Activated gamma-delta T cell treated with Interleukin-2 at 50 U/mL for 16 hours (primary cell): ENCODE results near the gene TMUB1.

ENCODE experiments used
- DNase-seq: peaks from one replicate; pipeline ENCODE4 v3.0.0-alpha.2; 2020

The TMUB1 gene

GRCh38 chr7:151082141-151083070, 887 bp downstream of the TMUB1 start:
- DNase-seq: no peak

- no peak for DNase-seq
Observed at GRCh38 chr7:151081170-151082101, 1.9 kb downstream of the TMUB1 start.

- peak; percentile 83 for DNase-seq
Observed at GRCh38 chr7:151080522-151081169, 2.6 kb downstream of the TMUB1 start, which contains the start of gene FASTK. FASTK (minus strand) TSS chr7:151080809; CDS start chr7:151080766, 43 bp downstream.

- DNase-seq: no peak
Observed at GRCh38 chr7:151080067-151080521, 3.2 kb downstream of the TMUB1 start.

GRCh38 chr7:151079199-151079910, 3.9 kb downstream of the TMUB1 start:
- DNase-seq: no peak

- no peak for DNase-seq
Observed at GRCh38 chr7:151078233-151079040, 4.9 kb downstream of the TMUB1 start.

- DNase-seq: no peak
Observed at GRCh38 chr7:151077705-151078232, 5.5 kb downstream of the TMUB1 start.

- no peak for DNase-seq
Observed at GRCh38 chr7:151076863-151077704, 6.2 kb downstream of the TMUB1 start.

- no peak for DNase-seq
Observed at GRCh38 chr7:151075978-151076426, 7.3 kb downstream of the TMUB1 start.

GRCh38 chr7:151075662-151075971, 7.7 kb downstream of the TMUB1 start:
- no peak for DNase-seq

GRCh38 chr7:151074817-151075661, 8.3 kb downstream of the TMUB1 start:
- DNase-seq: no peak

GRCh38 chr7:151073990-151074389, 9.3 kb downstream of the TMUB1 start:
- no peak for DNase-seq

- DNase-seq: no peak
Observed at GRCh38 chr7:151071032-151071866, 12.0 kb downstream of the TMUB1 start.

- no peak for DNase-seq
Observed at GRCh38 chr7:151070574-151070960, 12.7 kb downstream of the TMUB1 start.

- DNase-seq: no peak
Observed at GRCh38 chr7:151069841-151070573, 13.3 kb downstream of the TMUB1 start.

GRCh38 chr7:151068069-151068773, 15.1 kb downstream of the TMUB1 start:
- DNase-seq: no peak
